NCI-H2227 (cell line): ENCODE results near the gene MPEG1.

ENCODE experiments used
- DNase-seq: peaks from one replicate; lab custom pipeline; 2025; ENCODE audit not compliant: unreplicated experiment; lab: John Stamatoyannopoulos, UW

The MPEG1 gene

DNA sequence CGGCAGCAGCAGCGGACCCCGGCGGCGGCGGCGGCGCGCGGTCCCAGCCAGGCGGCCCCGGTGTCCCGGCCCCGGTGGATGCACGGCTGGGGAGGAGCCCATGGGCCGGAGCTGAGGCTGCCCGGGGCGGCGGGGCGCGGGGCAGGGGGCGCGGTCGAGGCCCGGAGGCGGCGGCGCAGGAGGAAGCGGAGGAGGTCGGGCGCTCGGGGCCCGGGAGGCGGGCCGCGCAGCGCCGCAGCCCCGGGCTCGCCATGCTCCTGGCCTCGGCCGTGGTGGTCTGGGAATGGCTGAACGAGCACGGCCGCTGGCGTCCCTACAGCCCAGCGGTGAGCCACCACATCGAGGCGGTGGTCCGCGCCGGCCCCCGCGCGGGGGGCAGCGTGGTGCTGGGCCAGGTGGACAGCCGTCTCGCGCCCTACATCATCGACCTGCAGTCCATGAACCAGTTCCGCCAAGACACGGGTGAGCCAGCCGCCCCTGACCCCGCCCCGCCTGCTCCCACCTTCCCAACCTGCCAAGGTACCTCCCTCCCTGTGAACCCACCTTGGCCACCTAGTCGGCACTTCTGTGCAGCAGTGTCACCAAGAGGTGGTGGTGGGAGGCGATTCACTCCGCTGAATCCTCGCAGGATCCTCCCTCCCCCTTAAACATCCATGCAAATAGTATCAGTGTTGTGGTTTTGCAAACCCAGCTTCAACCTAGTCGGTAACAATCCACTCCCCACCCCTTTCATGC, 40.2 kb downstream of the MPEG1 start:
- peak; percentile 42 for DNase-seq

DNA sequence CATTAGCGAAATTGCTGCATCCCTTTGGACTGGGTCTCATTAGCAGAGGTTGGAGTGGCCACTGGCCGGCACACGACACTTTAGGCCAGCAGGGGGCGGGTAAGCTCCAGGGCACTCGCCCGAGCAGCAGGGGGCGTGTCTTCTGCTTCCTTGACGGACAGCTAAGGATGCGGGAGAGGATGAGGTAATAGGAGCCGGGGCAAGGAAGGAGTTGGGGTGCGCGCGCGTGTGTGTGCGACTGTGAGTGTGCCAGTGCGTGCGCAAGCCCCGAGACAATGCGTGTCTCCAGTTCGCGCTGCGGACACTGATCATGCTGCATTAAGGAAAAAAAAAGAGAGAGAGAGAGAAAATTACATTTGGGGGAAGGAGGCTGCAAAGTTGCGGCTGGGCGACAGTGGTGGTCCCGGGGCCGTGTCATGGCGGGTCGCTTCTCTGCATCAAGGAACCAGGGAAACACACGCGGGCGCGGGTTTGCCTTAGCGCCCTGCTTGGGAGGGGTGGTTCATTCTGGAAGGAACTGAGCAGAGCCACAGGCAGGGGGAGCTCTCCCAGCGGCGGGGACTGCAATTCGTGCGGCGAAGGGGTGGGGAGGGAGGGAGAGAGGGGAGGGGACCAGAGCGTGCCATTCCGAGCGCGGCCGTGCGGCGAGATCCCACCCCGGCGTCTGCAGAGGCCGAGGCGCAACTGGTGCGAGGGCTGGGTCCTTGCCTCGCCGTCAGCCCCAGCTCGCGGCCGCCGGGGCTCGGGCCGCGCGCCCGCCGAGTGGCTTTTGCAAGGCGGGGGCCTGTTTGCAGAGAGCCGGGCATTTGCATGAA, 41.0 kb downstream of the MPEG1 start, which contains the start of gene DTX4:
TSS of gene DTX4 (plus strand) at position 625 of the 815 bp plus-strand sequence. CDS start 464 bp downstream, outside the sequence.
- DNase-seq: peak; percentile 95

- DNase-seq: no peak
These were observed 48.7 kb downstream of the MPEG1 start for GRCh38 chr11:59164028-59164427.
